ENCODE measurements around the gene ATP8B1. TPM values are rescaled to one million over a fixed set of nuclear protein-coding genes. Genes with fewer than 3 reads are reported as not detected.
A peak's percentile ranks its signal among the peaks of the same experiment; 100 is the strongest.

ATP8B1 gene
- total and polyA plus RNA-seq, 4 donors = 3.9 to 22.0 (median 5.7) TPM

DNA sequence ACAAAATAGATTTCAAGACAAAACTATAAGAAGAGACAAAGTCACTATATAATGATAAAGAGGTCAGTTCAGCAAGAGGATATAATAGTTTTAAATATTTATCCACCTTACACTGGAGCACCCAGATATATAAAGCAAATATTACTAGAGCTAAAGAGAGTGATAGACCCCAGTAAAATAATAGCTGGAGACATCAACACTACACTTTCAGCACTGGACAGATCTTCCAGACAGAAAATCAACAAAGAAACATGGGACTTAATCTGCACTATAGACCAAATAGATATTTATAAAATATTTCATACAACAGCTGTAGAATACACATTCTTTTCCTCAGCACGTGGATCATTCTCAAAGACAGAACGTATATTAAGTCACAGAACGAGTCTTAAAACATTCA is 86.6 kb downstream of the ATP8B1 start:
- H3K27me3 ChIP-seq (ENCODE audit: control insufficient read depth in 4 of 4, insufficient read depth in 4 of 4, low read length in 3 of 4) = no peaks in the 10 kb centered on the region
- WGBS = 96% methylated on average over 3 of the region's 3 CpGs
- H3K4me3 ChIP-seq (ENCODE audit: low read depth in 1 of 3, low read length in 3 of 3) = no peak overlapping the region
- H3K27ac ChIP-seq (ENCODE audit: low read depth in 1 of 2, low read length in 2 of 2) = no peak overlapping the region
- no peak overlapping the region for H3K9ac ChIP-seq (ENCODE audit: low read depth in 1 of 2, low read length in 2 of 2)
- TF ChIP-seq, protein P1, sequence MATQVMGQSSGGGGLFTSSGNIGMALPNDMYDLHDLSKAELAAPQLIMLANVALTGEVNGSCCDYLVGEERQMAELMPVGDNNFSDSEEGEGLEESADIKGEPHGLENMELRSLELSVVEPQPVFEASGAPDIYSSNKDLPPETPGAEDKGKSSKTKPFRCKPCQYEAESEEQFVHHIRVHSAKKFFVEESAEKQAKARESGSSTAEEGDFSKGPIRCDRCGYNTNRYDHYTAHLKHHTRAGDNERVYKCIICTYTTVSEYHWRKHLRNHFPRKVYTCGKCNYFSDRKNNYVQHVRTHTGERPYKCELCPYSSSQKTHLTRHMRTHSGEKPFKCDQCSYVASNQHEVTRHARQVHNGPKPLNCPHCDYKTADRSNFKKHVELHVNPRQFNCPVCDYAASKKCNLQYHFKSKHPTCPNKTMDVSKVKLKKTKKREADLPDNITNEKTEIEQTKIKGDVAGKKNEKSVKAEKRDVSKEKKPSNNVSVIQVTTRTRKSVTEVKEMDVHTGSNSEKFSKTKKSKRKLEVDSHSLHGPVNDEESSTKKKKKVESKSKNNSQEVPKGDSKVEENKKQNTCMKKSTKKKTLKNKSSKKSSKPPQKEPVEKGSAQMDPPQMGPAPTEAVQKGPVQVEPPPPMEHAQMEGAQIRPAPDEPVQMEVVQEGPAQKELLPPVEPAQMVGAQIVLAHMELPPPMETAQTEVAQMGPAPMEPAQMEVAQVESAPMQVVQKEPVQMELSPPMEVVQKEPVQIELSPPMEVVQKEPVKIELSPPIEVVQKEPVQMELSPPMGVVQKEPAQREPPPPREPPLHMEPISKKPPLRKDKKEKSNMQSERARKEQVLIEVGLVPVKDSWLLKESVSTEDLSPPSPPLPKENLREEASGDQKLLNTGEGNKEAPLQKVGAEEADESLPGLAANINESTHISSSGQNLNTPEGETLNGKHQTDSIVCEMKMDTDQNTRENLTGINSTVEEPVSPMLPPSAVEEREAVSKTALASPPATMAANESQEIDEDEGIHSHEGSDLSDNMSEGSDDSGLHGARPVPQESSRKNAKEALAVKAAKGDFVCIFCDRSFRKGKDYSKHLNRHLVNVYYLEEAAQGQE (IDR thresholded peaks at IDR 0.05) = peak; percentile 94
- TF ChIP-seq, protein P2, sequence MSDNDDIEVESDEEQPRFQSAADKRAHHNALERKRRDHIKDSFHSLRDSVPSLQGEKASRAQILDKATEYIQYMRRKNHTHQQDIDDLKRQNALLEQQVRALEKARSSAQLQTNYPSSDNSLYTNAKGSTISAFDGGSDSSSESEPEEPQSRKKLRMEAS (IDR thresholded peaks at IDR 0.05) = no peak
- TF ChIP-seq NR2F2 (IDR thresholded peaks at IDR 0.05) = no peak
- no peak for TF ChIP-seq HNF4G (IDR thresholded peaks at IDR 0.05)
- peaks cover 0 to 14% (median 8%) of the 10 kb centered on the region in 4 donors for H3K4me1 ChIP-seq (ENCODE audit: control insufficient read depth in 4 of 4, insufficient read depth in 4 of 4, low read length in 3 of 4)
- no peak for DNase-seq (ENCODE audit: low spot score)
- H3K36me3 ChIP-seq (ENCODE audit: control insufficient read depth in 4 of 4, insufficient read depth in 3 of 4, low read depth in 1 of 4, low read length in 3 of 4) = no peaks in the 10 kb centered on the region
- no peaks in the 10 kb centered on the region for H3K9me3 ChIP-seq (ENCODE audit: control insufficient read depth in 4 of 4, low read length in 3 of 4)

DNA sequence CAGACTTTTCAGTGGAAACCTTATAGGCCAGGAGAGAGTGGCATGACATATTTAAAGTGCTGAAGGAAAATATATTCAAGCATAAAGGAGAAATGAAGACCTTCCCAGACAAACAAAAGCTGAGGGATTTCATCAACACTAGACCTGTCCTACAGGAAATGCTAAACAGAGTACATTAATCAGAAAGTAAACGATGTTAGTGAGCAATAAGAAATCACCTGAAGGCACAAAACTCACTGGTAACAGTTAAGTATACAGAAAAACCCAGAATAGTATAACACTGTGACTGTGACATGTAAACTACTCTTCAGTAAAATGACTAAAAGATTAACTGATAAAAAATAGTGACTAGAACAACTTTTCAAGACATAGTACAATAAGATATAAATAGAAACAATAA is 87.4 kb downstream of the ATP8B1 start:
- no peaks in the 10 kb centered on the region for H3K27me3 ChIP-seq (ENCODE audit: control insufficient read depth in 4 of 4, insufficient read depth in 4 of 4, low read length in 3 of 4)
- no peak overlapping the region for H3K27ac ChIP-seq (ENCODE audit: low read depth in 1 of 2, low read length in 2 of 2)
- TF ChIP-seq GABPA (IDR thresholded peaks at IDR 0.05 in 1 of 2, conservative IDR thresholded peaks at IDR 0.05 in 1 of 2) (no peak), NR2F2 (IDR thresholded peaks at IDR 0.05) (no peak), TAF1 (conservative IDR thresholded peaks at IDR 0.05) (no peak), YY1 (IDR thresholded peaks at IDR 0.05) (no peak), FOXA2 (IDR thresholded peaks at IDR 0.05) (no peak)
- TF ChIP-seq, protein P3, sequence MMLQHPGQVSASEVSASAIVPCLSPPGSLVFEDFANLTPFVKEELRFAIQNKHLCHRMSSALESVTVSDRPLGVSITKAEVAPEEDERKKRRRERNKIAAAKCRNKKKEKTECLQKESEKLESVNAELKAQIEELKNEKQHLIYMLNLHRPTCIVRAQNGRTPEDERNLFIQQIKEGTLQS (IDR thresholded peaks at IDR 0.05) = no peak
- TF ChIP-seq, protein P1 (IDR thresholded peaks at IDR 0.05) = no peak
- no peak for DNase-seq (ENCODE audit: low spot score)
- H3K9ac ChIP-seq (ENCODE audit: low read depth in 1 of 2, low read length in 2 of 2) = no peak overlapping the region
- H3K9me3 ChIP-seq (ENCODE audit: control insufficient read depth in 4 of 4, low read length in 3 of 4) = no peaks in the 10 kb centered on the region
- H3K4me3 ChIP-seq (ENCODE audit: low read depth in 1 of 3, low read length in 3 of 3) = no peak overlapping the region
- no peaks in the 10 kb centered on the region for H3K36me3 ChIP-seq (ENCODE audit: control insufficient read depth in 4 of 4, insufficient read depth in 3 of 4, low read depth in 1 of 4, low read length in 3 of 4)
- WGBS = 75% methylated on average over 1 of the region's 1 CpG
- H3K4me1 ChIP-seq (ENCODE audit: control insufficient read depth in 4 of 4, insufficient read depth in 4 of 4, low read length in 3 of 4) = peaks cover 0 to 18% (median 9%) of the 10 kb centered on the region in 4 donors

DNA sequence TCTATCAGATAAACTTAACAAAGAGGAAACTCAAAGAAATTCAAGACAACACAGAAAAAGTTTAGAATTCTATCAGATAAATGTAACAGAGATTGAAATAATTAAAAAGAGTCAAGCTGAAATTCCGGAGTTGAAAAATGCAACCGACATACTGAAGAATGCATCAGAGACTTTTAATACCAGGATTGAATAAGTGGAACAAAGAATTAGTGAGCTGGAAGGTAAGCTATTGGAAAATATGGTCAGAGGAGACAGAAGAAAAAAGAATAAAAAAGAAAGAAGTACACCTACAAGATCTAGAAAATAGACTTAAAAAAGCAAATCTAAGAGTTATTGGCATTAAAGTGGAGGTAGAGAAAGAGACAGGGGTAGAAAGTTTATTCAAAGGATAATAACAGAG is 88.0 kb downstream of the ATP8B1 start:
- Histone ChIP-seq H3K4me1 (ENCODE audit: control insufficient read depth in 4 of 4, insufficient read depth in 4 of 4, low read length in 3 of 4) (peaks cover 0 to 18% (median 9%) of the 10 kb centered on the region in 4 donors), H3K27ac (ENCODE audit: low read depth in 1 of 2, low read length in 2 of 2) (no peak overlapping the region), H3K36me3 (ENCODE audit: control insufficient read depth in 4 of 4, insufficient read depth in 3 of 4, low read depth in 1 of 4, low read length in 3 of 4) (no peaks in the 10 kb centered on the region), H3K9me3 (ENCODE audit: control insufficient read depth in 4 of 4, low read length in 3 of 4) (no peaks in the 10 kb centered on the region), H3K9ac (ENCODE audit: low read depth in 1 of 2, low read length in 2 of 2) (no peak overlapping the region), H3K4me3 (ENCODE audit: low read depth in 1 of 3, low read length in 3 of 3) (no peak overlapping the region), H3K27me3 (ENCODE audit: control insufficient read depth in 4 of 4, insufficient read depth in 4 of 4, low read length in 3 of 4) (no peaks in the 10 kb centered on the region)
- DNase-seq (ENCODE audit: low spot score) = no peak
- TF ChIP-seq SP1 (IDR thresholded peaks at IDR 0.05) = no peak
- no peak for TF ChIP-seq YY1 (IDR thresholded peaks at IDR 0.05)
- TF ChIP-seq, protein P3 (IDR thresholded peaks at IDR 0.05) = no peak
- TF ChIP-seq JUND (IDR thresholded peaks at IDR 0.05) = no peak
- no peak for TF ChIP-seq HNF4G (IDR thresholded peaks at IDR 0.05)
- TF ChIP-seq HNF4A (conservative IDR thresholded peaks at IDR 0.05) = no peak
- TF ChIP-seq FOXA2 (IDR thresholded peaks at IDR 0.05) = no peak
- TF ChIP-seq, protein P1 (IDR thresholded peaks at IDR 0.05) = no peak
- TF ChIP-seq FOXA1 (IDR thresholded peaks at IDR 0.05) = no peak
- no peak for TF ChIP-seq TAF1 (conservative IDR thresholded peaks at IDR 0.05)
- TF ChIP-seq GABPA (IDR thresholded peaks at IDR 0.05 in 1 of 2, conservative IDR thresholded peaks at IDR 0.05 in 1 of 2) = no peak
- no peak for TF ChIP-seq RXRA (IDR thresholded peaks at IDR 0.05)
- TF ChIP-seq NR2F2 (IDR thresholded peaks at IDR 0.05) = no peak
- TF ChIP-seq RAD21 (IDR thresholded peaks at IDR 0.05) = no peak
- TF ChIP-seq, protein P2 (IDR thresholded peaks at IDR 0.05) = no peak
- WGBS = 98% methylated on average over 2 of the region's 2 CpGs

All from liver (tissue), 9 donors.